GOT3 (cell line): ENCODE measurements around the gene PSAP.

Experiments used
- DNase-seq: peaks from one replicate; lab custom pipeline; 2025; ENCODE audit warnings: mixed read lengths; lab: John Stamatoyannopoulos, UW

The PSAP gene

DNA sequence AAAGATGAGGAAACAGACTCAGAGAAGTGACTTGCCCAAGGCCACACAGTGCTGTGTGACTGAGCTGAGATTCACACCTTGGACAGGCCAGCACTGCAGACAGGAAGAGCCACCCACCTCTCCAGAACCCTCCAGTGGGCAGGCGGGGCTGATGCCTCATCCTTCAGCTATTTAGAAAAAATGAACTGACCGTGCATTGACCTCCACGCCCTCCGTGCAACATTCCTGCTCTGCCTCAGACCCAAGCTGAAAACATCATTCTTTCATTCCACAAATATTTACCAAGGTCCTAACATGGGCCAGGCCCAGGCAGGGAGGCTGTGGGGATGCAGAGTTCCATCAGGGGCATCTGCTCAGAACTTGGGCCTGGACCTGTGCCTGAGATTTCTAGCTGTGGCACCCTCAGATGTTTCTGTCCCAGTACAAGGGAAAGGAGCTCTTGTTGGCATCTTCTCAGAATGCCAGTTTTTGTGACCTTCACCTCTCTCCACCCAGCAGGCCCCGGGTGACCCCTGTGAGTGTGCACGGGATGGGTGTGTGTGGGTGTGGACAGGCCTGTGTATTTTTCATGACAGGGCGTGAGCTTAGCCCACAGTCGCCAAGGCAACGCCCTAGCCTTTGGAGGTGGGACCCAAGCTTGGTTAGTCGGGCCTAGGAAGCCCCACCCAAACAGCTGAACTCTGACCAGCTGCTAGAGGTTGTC is 84.2 kb downstream of the PSAP start:
- DNase-seq, result no peak
